Mammary epithelial cell (primary cell): Measurements from ENCODE around the gene VPREB1.
"Not testable (repeated sequence)": the region's sequence is repeated elsewhere in the genome, so short reads cannot be mapped to it uniquely, and the experiment has no call there.

Experiments
- EZH2 ChIP-seq: IDR thresholded peaks from 2 replicates; pipeline ENCODE4 v1.6.1; 2012; ENCODE audit warnings: low read length, inconsistent platforms, borderline replicate concordance
- TF ChIP-seq, protein P1 (sequence below), 2 donors: IDR thresholded peaks in 1 of 2; conservative IDR thresholded peaks in 1 of 2; 2 replicates each; pipeline ENCODE4 v1.5.1; 2011 to 2012; ENCODE audit warnings: inconsistent platforms in 2 of 2, low read length in 2 of 2, mild to moderate bottlenecking in 2 of 2, control low read depth in 1 of 2, low read depth in 1 of 2; ENCODE audit not compliant: insufficient read depth in 1 of 2; ENCODE audit errors: extremely low read depth in 1 of 2

DNA sequence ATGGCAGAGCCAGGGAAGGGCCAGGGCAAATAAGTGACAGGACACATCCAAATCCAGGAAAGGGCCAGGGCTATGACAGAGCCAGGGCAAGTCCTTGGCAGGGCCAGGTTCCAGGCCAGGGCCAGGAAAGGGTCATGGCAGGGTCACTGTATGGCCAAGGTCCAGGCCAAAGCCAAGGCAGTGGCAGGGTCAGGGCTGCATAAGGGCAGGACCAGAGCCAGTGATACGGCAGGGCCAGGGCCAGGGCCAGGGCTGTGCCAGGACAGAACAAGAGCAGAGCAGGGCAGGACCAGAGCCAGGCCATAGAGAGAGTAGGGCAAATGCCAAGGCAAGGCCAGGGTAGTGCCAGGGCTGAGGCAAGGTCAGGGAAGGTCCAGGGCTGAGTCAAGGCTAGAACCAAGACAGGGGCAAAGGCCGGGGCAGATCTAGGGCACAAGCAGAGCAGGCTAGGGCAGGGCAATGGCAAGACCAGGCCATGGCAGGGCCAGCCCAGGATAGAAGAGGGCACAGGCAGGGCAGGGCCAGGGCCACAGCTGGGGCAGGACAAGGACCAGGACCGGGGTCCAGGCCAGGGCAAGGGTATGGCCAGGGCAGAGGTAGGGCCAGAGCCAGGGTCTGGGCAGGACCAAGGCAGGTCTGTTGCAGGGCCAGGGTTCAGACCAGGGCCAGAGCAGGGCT, 46.7 kb downstream of the VPREB1 start:
- TF ChIP-seq, protein P1, sequence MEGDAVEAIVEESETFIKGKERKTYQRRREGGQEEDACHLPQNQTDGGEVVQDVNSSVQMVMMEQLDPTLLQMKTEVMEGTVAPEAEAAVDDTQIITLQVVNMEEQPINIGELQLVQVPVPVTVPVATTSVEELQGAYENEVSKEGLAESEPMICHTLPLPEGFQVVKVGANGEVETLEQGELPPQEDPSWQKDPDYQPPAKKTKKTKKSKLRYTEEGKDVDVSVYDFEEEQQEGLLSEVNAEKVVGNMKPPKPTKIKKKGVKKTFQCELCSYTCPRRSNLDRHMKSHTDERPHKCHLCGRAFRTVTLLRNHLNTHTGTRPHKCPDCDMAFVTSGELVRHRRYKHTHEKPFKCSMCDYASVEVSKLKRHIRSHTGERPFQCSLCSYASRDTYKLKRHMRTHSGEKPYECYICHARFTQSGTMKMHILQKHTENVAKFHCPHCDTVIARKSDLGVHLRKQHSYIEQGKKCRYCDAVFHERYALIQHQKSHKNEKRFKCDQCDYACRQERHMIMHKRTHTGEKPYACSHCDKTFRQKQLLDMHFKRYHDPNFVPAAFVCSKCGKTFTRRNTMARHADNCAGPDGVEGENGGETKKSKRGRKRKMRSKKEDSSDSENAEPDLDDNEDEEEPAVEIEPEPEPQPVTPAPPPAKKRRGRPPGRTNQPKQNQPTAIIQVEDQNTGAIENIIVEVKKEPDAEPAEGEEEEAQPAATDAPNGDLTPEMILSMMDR (conservative IDR thresholded peaks at IDR 0.05 in 1 of 2, IDR thresholded peaks at IDR 0.05 in 1 of 2; ENCODE audit: extremely low read depth in 1 of 2, insufficient read depth in 1 of 2, low read depth in 1 of 2, low read length in 2 of 2) = not testable (repeated sequence)
- TF ChIP-seq EZH2 = not testable (repeated sequence)
